GM21786 (cell line): Measurements from ENCODE around the gene ADGRG7.

Source experiments
- ATAC-seq: cut with Tn5 transposase; IDR thresholded peaks from one replicate; pipeline ENCODE4 v1.9.1; 2021; ENCODE audit not compliant: unreplicated experiment

Gene ADGRG7

DNA sequence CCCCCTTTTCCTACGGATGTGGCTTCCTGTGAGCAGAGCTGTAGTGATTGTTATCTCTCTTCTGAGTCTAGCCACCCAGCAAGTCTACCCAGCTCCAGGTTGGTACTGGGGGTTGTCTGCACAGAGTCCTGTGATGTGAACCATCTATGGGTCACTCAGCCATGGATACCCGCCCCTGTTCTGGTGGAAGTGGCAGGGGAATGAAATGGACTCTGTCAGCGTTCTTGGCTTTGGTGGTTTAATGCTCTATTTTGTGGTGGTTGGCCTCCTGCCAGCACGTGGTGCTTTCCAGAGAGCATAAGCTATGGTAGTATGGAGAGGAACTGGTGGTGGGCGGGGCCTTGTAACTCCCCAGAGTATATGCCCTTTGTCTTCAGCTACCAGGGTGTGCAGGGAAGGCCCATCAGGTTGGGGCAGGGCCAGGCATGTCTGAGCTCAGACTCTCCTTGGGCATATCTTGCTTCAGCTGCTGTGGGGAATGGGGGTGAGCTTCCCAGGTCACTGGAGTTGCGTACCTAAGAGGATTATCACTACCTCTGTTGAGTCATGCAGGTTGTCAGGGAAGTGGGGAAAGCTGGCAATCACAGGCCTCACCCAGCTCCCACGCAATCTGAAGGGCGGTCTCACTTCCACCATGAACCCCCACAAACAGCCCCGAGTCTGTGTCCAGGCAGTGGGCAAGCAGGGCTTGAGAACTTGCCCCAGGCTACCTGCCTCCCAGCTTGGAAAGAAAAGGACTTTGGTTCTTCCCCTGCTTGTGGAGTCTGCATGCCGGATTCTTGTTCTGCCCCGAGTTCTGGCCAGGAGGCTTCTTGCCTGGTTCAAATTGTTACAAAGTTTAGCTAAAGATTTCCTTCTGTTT is 9.0 kb upstream of the ADGRG7 start:
- no peak for ATAC-seq

DNA sequence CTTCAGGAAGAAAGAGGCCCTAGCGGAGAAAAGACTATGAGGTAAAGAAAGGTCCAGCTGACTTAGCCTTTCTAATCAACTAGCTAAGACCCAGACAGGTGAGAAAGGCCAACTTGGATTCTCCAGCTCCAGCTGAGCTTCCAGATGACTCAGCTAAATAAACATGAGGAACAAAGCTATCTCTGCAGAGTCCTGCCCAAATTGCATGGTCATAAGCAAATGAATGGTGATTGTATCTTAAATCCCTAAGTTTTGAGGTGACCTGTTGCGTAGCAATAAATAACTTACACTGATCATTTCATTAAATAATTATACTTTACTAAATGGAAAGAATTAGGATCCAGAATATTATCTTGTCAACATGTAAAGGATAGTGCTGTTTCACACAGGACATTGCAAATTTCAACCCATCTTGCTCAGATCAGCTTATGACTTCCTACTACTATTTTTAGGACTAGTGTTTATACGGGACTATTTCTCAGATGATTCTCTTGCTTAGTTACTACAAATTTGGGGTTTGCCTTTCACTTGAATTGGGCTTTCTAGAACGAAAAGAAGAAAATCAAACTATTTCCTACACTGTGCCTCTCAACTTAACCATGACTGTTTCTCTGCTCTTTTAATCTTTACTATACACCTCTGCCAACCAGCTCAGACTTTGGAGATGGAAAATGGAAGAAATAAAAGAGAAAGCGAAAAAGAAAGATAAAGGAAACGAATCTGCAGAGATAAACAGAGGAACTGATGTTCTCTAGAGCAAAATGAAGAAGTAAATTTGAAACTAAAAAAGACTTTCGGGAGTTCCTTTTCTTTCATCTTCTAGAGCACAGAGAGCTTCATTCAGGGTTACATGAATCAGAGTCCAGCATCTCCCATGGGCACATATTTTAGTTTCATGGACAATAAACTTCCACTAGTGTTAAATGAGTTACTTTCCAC is 6.6 kb upstream of the ADGRG7 start:
- ATAC-seq: peak; percentile 34

GRCh38 chr3:100603469-100603868 is 5.9 kb upstream of the ADGRG7 start:
- ATAC-seq: peak; percentile 27

- ATAC-seq: no peak
Observed at GRCh38 chr3:100605358-100605757, 4.0 kb upstream of the ADGRG7 start.

- peak; percentile 92 for ATAC-seq
Observed at GRCh38 chr3:100606894-100607512, 2.4 kb upstream of the ADGRG7 start.

DNA sequence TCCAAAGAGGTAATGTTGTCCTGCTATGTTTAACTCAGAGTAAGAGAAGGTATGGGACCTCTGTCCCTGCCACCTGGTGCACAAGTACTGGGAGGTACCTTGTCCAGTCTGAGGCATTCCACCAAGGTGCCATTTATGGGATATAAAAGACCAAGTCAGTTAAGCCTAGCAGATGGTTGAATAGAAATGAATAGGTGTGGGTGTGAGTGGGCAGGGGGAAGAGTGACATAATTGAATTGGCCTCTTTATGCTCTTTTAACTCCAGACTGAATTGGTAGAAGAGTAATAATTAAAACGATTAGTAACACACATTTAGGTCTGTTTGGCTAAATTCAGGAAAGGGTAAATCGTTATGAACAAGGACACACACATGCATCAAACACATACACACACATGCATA is 562 bp downstream of the ADGRG7 start:
- no peak for ATAC-seq

- no peak for ATAC-seq
Observed at GRCh38 chr3:100611221-100611620, 1.8 kb downstream of the ADGRG7 start.

GRCh38 chr3:100613721-100614390 is 4.5 kb downstream of the ADGRG7 start:
- peak; percentile 74 for ATAC-seq

- peak; percentile 59 for ATAC-seq
Observed at GRCh38 chr3:100614941-100615340, 5.5 kb downstream of the ADGRG7 start.

DNA sequence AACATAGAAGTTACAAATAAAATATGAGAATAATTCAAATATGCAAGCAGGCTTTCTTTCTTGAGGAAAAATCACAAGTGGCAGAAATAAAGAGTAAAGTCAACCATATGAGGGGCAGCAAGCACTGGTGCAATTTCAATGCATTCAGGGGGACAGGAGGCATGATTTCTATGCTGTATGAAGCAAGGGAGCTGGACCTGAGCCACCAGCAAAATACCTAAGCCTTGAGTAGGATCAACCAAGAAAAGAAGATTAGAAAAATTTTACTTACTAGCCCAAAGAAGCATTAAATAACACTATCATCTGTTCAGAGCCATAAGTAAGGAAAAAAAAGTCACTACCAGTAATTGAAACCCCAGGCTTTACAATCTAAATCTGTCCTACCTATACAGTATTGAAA is 6.3 kb downstream of the ADGRG7 start:
- ATAC-seq: no peak

GRCh38 chr3:100621251-100621650 is 11.8 kb downstream of the ADGRG7 start:
- no peak for ATAC-seq

DNA sequence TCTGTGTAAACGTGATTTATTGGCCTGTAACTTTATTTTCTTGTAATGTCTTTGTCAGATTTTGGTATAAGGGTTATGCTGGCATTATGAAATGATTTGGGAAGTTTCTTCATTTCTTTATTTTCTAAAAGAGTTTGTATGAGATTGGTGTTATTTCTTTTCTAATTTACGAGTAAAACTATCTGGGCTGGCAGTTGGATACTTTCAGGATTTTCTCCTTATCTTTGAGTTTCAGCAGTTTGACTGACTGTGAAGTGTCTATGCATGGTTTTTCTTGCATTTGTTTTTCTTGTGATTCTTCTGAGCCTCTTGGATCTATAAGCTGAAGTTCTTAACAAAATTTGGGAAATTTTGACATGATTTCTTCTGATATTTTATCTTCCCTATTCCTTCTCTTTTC is 18.1 kb downstream of the ADGRG7 start:
- no peak for ATAC-seq

DNA sequence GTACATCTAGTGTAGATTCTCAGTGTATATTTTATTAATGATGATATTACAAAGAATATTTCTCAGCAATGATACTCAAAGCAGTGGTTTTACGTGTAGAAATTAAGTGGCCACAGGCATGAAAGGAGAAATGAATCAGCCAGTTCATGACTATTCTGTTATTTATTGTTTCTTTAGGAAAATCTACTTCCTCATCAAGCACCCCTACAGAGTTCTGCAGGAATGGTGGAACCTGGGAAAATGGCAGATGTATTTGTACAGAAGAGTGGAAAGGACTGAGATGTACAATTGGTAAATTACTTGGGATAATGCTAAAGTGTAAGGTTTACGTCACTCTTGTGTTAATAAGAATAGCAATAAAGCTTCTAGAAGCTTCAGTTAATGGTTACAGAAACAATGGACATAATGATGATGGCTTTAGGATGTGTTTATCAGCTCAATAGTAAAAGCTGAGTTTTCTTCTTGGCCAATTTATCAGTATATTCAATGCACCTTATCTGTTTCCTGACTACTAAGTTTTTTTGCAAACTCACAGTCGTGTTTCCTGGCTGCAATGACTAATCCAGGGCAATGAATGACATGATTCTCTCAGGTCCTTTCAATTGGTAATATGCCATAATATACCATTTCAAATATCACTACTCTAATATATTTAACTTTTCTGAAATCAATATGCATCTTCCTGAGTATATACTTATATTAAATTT is 20.2 kb downstream of the ADGRG7 start:
- no peak for ATAC-seq

GRCh38 chr3:100630664-100631063 is 21.3 kb downstream of the ADGRG7 start:
- ATAC-seq: no peak

DNA sequence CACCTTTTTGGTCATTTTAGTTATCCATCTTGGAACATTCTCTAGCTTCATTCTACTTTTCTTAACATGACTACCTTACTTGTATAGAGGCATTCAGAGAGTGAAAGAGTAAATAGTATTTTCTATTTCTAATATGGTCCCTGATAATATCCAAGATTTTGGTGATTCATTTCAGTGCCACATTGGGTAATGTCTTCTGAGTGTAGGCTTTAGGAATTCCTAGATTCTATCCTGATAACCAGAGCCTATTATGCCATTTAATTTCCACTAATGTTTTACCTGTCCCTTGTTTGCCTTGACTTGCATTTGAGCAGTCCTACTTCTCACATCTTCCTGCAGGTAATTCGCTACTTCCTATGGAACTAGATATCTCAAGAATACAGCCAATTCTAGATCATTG is 21.8 kb downstream of the ADGRG7 start:
- no peak for ATAC-seq

GRCh38 chr3:100634493-100635272 is 25.3 kb downstream of the ADGRG7 start:
- ATAC-seq: peak; percentile 60

DNA sequence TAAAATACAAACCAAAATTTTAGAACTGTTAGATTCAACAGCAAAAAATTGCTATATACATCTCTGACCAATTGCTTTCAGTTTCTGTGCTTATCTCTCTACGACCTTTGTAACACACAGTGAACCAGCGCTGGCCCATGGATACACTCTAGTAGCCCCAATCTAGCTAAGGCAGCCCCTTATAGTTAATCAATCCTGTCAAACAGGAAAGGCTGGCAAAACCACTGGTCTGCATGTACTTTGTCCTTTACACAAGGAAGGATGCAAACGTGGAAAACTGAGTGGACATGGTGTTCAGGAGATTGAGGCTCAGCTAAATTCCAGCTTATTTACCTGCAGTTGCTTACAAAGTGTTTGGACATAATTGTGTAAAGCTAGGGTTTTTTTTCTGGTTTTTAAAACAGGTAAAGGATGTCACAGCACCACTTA is 25.9 kb downstream of the ADGRG7 start:
- ATAC-seq: no peak

- ATAC-seq: no peak
Observed at GRCh38 chr3:100637197-100637631, 27.8 kb downstream of the ADGRG7 start.

- ATAC-seq: no peak
Observed at GRCh38 chr3:100640633-100641032, 31.2 kb downstream of the ADGRG7 start.
